Stimulated activated CD4-positive, alpha-beta T cell treated with anti-CD3 and anti-CD28 coated beads, Interleukin-2, amount 100 ng/mL, for 48 hours (primary cell): Measurements from ENCODE around the gene SEC11C.
"Not testable (repeated sequence)": the region's sequence is repeated elsewhere in the genome, so short reads cannot be mapped to it uniquely, and the experiment has no call there.

Experiments
- DNase-seq, 2 donors: peaks; one replicate each; pipeline ENCODE4 v3.0.0-alpha.2; 2020

The SEC11C gene

DNA sequence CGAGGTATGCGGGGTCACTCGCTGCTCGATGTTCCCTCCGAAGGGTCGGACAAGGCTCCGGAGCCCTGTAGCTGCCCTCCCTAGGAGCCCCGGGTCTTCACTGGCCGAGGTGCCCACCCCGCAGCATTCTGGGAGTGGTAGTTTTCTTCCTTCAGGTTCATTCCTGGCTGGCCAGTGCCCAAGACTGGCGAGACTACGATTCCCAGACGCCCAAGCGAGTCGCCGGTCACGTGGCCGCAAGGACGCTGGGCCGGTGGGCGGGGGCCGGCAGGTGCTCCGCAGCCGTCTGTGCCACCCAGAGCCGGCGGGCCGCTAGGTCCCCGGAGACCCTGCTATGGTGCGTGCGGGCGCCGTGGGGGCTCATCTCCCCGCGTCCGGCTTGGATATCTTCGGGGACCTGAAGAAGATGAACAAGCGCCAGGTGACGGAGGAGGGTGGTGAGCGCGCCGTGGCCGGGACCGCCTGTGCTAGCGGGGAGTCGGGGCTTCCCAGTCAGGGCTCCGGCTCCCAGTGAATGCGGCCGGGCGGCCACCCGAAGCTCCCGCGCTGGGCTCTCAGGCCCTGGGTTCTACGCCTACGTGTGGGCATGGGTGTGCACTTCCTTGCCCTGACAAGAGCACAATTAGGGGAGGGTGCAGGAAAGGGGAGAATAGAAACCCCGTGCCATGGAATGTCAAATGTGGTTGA is at the start of gene SEC11C:
SEC11C (plus strand) TSS at position 270 of the 687 bp plus-strand sequence; CDS start at position 335, 65 bp downstream.
- DNase-seq: peak; percentile 88 to 90

DNA sequence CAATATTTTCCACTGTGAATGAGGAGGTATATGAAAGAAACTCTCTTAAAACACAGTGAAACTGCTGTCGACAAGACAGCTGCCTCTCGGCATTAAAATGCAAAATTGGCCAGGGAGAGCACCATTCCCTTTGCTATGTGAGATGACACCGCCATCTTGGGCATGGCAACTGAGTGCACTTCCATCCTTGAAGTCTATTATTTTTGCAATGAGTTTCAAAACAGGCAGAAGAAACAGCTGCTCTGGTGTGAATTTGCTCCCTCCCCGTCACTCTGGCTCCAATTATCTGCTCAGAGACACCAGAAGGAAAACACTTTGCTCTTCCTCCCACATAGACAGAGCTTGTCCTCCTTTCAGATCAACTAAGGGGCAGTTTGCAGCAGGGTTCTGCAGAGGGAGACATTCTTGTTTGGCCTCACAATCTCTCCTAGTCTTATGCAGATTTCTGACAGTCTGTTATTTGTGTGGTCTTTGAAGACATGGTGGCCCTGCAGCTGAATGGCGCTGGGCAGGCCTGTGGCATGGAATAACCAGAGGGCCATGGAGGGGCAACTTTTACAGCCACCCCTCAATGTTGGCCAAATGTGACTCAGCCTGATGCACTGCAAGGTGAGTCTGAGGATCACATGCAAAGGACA is 48.6 kb upstream of the SEC11C start:
- DNase-seq: no peak

DNA sequence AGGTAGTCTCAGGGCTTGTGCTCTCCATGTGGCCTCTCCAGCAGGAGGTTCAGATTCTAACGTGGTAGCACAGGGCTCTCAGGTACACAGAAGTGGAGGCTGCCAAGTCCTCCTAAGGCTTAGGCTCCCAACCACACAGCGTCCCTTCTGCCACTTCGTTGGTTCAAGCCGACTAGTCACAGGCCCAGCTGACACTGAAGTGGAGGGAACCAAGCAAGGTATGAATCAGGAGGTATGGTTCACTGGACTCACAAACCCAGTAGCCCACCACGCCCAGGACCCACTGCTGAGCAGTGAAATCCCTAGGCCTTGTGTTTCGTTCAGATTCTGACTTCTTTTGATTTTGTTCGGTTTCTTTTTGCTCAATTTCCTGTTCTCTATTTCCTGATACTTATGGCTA is 46.0 kb upstream of the SEC11C start:
- DNase-seq: no peak

DNA sequence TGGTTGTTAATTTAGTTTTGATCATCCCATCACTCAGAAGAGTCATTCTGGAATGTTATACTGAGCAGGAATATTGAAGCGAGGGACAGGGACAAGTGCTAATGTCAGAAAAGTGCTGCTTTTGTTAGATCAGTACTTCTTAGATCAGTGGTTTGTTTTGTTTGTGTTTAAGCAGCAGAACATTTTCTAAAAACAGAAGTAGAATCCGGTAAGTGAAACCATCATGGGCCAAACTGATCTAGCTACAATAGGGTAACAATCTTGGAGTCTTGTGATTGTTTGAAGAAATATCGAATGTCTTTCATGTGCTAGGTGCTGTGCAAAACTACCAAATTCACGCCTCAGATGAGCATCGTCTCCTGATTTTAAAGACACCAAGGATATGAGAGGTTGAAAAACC is 45.1 kb upstream of the SEC11C start:
- DNase-seq: no peak

DNA sequence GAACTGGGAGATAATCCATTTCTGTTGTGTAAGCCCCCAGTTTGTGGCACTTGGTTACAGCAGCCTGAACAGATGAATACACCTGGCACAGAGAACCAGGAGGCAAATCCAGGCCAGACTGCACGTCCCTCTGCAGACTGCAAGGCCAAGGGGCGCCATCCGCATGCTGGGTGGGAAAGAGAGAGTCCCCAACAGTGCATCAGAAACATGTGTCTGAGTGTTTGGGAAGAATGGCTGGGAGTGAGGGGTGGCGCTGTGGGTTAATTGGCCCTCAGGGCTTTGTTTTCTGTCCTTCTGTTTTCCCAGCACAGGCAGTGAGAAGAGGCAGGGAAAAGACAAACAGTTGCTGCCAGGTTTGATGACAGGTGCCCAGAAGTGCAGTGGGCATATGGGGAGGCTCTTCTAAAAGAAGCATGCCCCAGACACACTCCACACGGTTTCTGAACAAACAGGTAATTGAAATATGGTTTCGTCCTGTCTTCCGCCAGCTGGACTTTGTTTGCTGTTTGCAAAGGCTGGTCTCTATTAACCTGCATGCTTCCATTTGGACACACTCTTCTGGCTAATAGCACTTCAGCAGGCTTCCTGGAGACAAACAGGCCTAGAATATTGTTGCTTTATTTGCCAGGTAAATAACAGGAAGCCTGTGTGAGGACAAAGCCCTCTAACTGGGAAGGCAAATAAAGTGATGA is 43.4 kb upstream of the SEC11C start:
- no peak for DNase-seq

DNA sequence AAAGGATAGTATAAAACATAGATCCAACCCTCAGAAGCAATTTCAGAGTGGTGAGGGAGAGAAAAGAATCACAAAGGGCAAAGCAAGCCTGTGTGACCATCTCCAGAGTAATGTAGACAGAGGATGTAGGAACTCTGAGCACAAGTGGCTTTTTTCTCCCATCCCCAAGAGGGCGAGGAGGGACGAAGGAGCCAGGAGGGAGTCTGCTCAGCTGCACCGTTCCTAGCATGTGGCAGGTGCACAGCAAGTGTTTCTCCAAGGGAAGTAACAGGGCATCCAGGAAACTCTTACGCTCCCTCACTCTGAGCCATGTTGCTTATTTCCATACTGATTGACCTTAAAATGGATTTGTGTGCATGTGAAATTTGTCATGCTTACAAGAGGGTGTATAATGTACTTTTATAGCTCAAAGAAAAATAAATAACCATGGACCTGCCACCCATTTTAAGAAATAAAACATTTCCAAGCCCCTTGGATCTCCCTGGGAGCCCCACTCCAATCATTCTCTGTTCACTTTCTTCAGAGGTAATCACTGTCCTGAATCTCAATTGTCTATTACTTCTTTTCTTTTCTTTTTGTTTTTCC is 37.8 kb upstream of the SEC11C start:
- DNase-seq: no peak

DNA sequence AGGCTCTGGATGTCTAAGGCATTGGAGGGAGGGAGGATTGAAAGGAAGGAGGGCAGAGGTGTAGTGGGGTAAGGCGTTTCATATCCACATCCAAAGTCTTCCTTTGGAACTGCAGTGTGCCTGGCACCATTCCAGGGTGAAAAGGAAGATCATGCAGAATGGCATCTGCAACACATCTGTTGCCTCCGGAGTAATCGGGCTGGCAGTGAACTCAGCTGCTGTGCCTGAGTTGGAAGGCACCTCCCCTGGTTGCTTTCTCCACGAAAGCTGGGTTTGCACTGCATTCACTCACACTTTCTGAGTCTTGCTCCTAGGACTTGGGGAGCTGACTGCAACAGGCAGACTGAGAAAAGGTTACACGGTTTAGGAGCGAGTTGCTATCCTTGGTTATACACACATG is 30.3 kb upstream of the SEC11C start:
- DNase-seq: no peak

DNA sequence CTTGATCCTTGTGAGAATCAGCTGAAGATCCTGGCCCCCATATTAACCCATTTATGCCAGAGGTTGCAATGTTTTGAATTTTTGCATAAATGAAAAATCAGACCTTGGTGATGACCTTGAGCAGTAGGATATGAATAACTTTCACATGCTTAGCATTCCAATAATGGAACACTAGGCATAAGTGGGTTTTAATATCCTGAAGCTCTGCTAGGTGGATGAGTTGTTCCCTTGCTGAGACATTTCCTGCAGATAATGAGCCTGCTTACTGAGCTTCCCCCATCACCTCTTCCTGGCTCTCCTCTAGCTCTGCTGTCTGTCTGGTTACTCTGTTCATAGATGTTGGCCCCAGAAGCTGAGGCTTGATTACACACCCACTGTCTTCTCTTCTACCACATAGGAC is 25.5 kb upstream of the SEC11C start:
- DNase-seq: no peak

DNA sequence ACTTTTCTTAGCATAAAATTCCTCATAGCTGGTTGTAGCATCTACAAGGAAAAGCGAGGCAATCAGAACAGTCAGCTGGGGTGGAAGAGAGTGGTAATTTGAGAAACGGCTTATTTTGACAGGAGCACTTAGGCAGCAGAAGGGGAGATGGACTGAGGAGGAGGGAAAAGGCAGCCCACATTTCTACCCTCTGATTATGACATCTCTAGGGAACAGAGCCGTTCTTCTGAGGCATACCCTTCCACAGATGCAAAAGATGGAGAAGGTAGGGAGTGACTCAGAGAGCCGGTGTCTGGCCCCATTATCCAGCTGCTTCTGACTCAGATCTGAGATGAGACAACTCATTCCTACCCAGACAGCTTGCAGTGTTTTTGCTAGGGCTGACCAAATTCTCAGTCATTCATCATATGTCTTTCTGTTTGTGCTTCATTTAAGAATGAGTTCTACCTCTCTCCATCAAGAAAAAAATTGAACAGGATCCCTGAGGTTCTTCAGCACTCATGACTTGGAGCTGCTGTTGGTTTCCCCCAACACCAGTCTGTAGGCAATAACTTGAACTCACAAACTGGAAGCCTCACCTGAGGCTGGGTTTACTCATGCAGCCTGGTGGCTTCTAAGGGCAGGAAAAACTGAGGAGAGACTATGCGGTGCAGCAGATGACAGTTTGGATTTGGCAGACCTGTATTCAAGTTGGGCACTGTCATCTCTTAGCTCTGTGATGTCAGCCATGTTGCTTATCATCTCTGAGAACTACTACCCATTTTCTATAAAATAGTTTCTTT is 15.9 kb upstream of the SEC11C start:
- no peak for DNase-seq

DNA sequence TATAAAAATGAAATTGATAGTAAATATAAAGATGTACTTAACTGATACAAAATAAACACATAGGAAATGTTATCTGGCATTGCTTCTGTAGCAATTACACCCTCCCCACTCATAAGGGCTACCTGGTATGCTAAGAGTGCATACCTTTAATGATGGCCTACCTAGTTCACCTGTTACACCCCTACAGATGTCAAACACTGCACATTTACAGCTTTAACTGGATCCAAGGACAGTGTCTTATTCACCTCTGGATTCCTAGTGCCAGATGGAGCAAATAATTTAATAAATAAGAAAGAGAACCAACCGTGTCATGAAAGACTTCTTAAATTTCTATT is 15.3 kb upstream of the SEC11C start:
- no peak for DNase-seq

DNA sequence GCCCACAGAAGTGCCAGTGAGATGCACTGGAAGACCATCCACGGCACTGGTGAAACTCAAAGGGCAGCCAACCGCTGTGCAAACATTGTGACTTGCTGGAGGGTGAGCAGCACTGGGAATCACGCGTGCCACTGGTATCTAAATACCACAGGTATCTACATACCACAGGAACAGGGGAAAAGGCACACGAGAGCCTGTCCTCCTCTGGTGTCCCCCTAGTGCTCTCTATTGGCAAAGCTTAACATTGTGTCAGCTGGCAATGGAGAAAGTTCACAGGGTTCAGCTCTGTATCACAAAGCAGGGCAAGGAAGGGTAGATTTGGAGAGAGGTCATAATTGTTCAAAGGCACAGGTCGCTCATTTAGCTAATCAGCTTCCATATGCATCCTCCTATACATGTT is 12.6 kb upstream of the SEC11C start:
- no peak for DNase-seq

DNA sequence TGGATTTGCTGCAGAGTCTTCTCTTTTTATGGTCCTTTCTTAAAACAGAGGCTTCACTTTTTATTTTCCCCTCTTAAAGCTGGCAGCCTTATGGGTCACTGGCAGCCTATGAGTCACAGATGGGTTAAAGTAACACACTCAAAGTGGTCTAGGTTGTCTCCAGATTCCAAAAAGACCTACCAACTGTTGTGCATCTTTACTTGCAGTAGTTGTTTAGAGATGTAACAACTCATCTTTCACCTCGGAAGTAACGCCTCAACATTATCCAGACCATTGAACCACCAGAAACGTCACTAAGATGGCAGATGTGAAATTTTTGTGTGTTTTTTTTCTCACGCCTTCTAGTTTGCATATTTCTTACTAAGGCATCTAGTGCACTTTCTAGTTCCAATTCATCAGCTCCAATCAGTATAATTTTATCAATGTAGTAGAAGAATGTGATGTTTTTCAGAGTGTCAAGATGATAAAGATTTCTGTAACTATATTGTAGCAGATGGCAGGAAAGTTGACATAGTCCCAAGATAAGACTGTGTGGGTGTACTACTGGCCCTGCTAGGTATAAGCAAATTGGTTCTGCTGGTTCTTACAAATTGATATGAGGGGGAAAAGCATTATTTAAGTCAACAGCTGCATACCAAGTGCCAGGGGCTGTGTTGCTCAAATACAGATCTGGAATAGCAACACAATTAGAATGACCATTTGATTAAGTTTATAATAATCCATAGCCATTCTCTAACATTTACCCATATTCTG is 9.6 kb upstream of the SEC11C start:
- no peak for DNase-seq

DNA sequence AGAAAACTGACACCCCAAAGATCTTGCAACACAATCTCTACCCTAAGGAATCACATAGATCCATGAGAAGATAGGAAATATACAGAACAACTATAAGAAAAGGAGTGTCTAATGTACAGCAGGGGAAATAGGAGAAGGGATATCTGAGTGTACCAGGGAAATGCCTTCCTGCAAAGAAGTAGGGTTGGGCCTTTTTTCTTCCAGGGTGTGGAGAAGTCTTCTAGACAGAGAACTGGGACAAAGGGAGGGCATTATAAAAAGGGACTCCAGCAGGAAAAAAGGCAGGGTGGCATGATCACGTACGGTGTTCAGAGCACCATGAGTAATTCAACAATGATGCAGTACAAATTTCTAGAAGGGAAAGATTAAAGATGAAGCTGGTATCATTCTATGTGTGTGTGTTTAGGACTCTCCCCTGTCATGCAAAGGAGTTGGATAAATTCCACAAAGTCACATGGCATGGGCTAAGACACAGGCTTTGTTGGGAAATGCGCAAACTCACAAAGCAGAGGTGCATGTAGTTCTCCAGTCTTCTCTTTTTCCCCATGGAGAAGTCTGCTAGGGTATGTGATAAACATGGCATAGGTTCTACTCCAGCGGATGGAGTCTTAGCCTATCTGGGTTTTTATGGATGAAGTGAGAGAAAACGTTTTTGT is 6.7 kb upstream of the SEC11C start:
- no peak for DNase-seq

DNA sequence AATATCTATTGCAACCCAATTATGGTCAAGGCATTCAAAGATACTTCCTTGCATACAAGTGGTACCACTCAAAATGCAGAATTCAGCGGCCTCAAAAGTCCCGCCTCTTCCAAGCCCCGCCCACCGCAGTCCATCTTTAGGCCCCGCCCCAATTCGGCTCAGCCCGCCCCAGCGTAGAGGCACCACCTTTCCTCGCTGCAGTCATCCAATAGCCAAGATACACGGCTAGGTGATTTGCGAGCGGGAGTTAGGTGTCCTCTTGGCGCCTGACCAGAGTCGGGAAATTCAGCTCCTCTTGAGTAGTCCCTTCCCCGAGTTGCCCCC is 431 bp upstream of the SEC11C start:
- DNase-seq: peak; percentile 91 to 93

DNA sequence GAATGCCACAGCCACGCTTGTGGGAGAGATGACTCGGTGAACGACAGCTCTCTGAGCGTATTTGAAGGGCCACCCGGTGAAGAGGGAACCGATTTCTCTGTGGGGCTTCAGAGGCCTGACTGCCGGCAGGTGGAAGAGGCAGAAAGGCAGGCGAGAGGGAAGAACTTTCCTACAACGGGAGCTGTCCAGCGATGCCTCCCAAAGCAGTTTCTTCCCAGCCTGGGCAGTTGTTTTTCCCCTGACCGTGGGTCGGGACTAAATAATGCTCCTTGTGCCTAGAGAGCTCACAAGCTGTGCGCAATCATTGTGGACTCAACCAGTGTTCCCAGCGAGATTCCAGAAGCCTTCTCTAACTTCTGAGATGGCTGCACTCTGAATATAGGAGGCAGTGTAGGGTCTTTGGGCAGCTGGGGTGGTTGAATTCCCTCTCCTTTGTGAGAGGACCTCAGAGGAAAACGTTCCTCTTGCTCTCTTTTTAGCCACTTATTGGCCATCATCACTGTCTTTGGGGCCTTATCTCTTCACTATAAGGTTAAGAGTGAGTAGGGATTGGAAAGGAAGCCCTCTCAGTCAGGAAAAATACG is 710 bp downstream of the SEC11C start:
- no peak for DNase-seq

DNA sequence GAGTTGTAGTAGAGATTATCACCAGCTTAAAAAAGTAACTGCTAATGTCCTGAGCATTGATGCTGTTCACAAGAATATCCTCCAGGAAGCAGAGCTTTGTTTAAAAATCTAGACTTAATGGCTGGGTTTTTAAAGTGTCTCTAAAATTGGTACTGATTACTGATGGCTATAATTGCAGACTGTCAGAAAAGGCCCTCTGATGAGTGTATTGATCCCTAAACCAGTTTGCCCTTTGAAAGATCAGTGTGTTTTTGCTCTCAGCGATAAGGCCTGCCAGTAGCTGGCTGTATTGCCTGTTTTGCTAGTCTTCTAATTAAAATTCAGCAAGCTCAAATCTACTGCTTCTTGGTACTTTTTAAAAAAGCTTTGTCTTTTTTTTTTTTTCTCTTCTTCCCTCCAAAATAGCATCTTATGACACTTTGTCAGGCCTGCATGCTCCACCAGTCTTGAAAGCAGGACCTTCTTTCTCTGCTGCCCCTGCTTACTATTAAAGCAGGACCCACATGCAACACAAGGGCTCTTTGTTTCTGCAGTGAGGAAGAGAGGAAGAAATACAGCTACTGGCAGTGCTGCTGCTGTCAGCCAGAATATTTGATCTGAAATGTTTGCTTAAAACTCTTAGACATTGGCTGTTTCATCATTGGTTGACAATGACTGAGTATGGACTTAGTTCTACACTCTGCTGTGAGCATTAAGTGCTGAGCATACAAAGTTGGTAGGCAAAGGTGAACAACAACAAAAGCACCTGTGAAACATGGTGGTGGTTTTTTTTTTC is 1.8 kb downstream of the SEC11C start:
- no peak for DNase-seq

DNA sequence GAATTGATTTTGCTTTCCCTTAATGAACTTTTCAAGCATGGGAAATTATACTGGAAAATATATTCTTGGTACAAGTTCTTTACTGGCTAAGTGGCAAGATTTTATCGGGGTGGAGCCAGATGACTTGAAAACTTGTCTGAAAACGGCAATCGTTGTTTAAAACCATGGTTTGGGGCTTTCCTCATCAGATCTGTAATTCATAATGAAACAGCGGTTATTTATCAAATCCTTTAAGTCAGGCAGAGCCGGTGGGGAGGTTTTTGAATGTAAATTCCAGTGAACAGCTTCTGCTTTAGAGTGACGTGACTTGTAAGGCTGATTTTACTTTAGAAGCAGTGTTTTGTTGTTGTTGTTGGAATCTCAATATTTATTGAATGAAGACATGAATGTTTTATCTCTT is 2.6 kb downstream of the SEC11C start:
- DNase-seq: no peak

DNA sequence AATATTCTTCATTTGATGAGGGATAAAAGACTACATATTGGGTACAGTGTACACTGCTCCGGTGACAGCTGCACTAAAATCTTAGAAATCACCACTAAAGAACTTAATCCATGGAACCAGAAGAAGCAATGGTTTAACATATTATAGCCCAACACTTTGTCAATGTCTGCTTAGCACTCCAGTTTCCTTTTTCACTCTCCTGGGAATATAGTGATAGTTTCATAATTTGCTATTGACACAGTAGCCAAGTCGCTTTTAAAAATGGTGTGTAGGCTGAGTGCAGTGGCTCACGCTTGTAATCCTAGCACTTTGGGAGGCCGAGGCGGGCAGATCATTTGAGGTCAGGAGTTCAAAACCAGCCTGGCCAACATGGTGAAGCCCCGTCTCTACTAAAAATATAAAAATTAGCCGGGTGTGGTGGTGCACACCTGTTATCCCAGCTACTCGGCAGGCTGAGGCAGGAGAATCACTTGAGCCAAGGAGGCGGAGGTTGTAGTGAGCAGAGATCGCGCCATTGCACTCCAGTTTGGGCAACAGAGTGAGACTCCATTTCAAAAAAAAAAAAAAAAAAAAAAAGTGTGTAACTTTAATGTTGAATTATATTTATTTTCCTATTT is 3.2 kb downstream of the SEC11C start:
- DNase-seq: not testable (repeated sequence)

DNA sequence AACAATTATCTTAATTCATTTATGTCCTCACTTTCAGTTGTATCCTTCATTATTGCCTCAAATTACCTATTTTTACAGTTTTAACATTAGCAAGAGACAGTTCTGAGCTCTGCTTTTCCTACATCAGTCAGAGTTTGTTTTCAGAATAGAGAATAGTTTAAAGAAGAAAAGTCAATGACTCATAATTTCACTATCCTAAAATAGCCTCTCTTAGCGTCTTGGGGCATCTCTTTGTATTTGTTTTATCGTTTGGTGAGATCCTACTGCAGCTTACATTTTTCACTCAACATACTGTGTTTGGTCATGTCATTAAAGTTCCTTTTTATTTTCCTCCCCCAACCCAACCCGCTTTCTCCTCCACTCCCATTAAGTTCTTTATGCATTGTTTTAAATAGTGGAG is 3.8 kb downstream of the SEC11C start:
- DNase-seq: no peak

DNA sequence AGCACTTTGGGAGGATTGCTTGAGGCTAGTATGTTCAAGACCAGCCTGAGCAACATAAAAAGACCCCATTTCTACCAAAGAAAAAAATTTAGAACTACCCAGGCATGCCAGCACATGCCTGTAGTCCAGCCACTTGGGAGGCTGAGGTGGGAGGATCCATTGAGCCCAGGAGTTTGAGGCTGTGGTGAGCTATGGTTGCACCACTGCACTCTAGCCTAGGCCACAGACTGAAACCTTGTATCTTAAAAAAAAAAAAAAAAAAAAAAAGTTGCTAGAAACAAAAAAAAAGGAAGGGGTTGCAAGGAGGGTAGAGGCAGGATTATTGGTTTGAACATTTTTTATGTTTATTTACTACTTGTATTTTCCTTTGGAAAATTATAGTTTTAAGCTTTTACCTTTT is 4.8 kb downstream of the SEC11C start:
- DNase-seq: no peak
